Endodermal cell (in vitro differentiated cells): ENCODE data around the gene LRFN2. TPM values are rescaled to one million over a fixed set of nuclear protein-coding genes. Genes with fewer than 3 reads are reported as not detected.

ENCODE experiments used
- DNase-seq: peaks from one replicate; pipeline ENCODE4 v3.0.0-alpha.2; 2017
- H3K27ac ChIP-seq: 2 replicates; pipeline ENCODE4 v1.5.1; 2013; ENCODE audit warnings: mild to moderate bottlenecking, low read depth, low read length, moderate library complexity
- H3K27me3 ChIP-seq: 2 replicates; pipeline ENCODE4 v1.6.1; 2013; ENCODE audit warnings: mild to moderate bottlenecking, low read length, moderate library complexity; ENCODE audit not compliant: insufficient read depth, control insufficient read depth, poor library complexity, severe bottlenecking
- H3K36me3 ChIP-seq: 2 replicates; pipeline ENCODE4 v1.7.0; 2013; ENCODE audit warnings: mild to moderate bottlenecking, low read length, moderate library complexity; ENCODE audit not compliant: control insufficient read depth, insufficient read depth
- H3K4me1 ChIP-seq: one replicate; pipeline ENCODE4 v1.7.0; 2013; ENCODE audit warnings: low read length; ENCODE audit not compliant: control insufficient read depth, insufficient read depth
- H3K4me3 ChIP-seq: 2 replicates; pipeline ENCODE4 v1.5.1; 2013; ENCODE audit warnings: mild to moderate bottlenecking, low read length, moderate library complexity
- H3K9ac ChIP-seq: 2 replicates; pipeline ENCODE4 v1.6.1; 2013; ENCODE audit warnings: mild to moderate bottlenecking, low read length, moderate library complexity; ENCODE audit not compliant: poor library complexity, severe bottlenecking; ENCODE audit errors: extremely low read depth
- H3K9me3 ChIP-seq: 2 replicates; pipeline ENCODE4 v1.6.1; 2013; ENCODE audit warnings: mild to moderate bottlenecking, low read length, moderate library complexity; ENCODE audit not compliant: control insufficient read depth
- H3K27ac Mint-ChIP-seq: 2 replicates; pipeline ENCODE4 v1.8.0; 2020; ENCODE audit warnings: mixed read lengths
- H3K27me3 Mint-ChIP-seq: 2 replicates; pipeline ENCODE4 v1.8.0; 2021; ENCODE audit warnings: mild to moderate bottlenecking, mixed read lengths; ENCODE audit not compliant: insufficient read depth
- H3K36me3 Mint-ChIP-seq: 2 replicates; pipeline ENCODE4 v1.8.0; 2020; ENCODE audit warnings: low read depth, mixed read lengths
- H3K4me1 Mint-ChIP-seq: 2 replicates; pipeline ENCODE4 v1.8.0; 2020; ENCODE audit warnings: mixed read lengths
- H3K4me3 Mint-ChIP-seq: 2 replicates; pipeline ENCODE4 v1.8.0; 2020; ENCODE audit warnings: mild to moderate bottlenecking, moderate library complexity, mixed read lengths
- H3K9me3 Mint-ChIP-seq: 2 replicates; pipeline ENCODE4 v1.8.0; 2020; ENCODE audit warnings: mild to moderate bottlenecking, mixed read lengths
- CTCF ChIP-seq: fragments of 200-600 bp; sonication (generic); conservative IDR thresholded peaks from 2 replicates; pipeline ENCODE4 v1.5.0; 2021; ENCODE audit warnings: antibody characterized with exemption, mild to moderate bottlenecking
- WGBS, 2 experiments: methylation state at CpG; one replicate each; pipeline versions ENCODE4 v1.1.5 to v1.1.7; 2013; ENCODE audit warnings: missing lambda C conversion rate in 2 of 2, mixed read lengths in 1 of 2; ENCODE audit not compliant: insufficient coverage in 1 of 2, insufficient read length in 1 of 2; 5-methylcytosine and 5-hydroxymethylcytosine counted together
- total RNA-seq, 2 donors: library from RNA; stranded (reverse); fragmentation: NEBNext Ultra II Directional in 1 of 2; extraction: Animal tissue kit (Norgen Biotek cat#: 25700) in 1 of 2; gene quantifications; 2 replicates in 1 of 2; 3 replicates in 1 of 2; pipeline ENCODE4 v1.2.1, GENCODE V29; 2021

Gene LRFN2
- total RNA-seq, 2 donors from 2014 or later, result 0.15 TPM; not detected in 1

GRCh38 chr6:40408786-40409542 lies 178.2 kb downstream of the LRFN2 start:
- DNase-seq, result no peak
- no peaks in the 10 kb centered on the region for H3K27me3 ChIP-seq
- H3K9me3 ChIP-seq, result no peaks in the 10 kb centered on the region
- H3K36me3 ChIP-seq, result no peaks in the 10 kb centered on the region
- H3K27ac Mint-ChIP-seq, result no peak overlapping the region
- 90 to 92% methylated on average over 2 to 4 of the region's 4 CpGs for WGBS, 2 experiments
- no peak for TF ChIP-seq CTCF
- no peak overlapping the region for H3K4me3 Mint-ChIP-seq
- no peaks in the 10 kb centered on the region for H3K9me3 Mint-ChIP-seq
- H3K27me3 Mint-ChIP-seq, result no peaks in the 10 kb centered on the region
- no peak overlapping the region for H3K9ac ChIP-seq
- no peaks in the 10 kb centered on the region for H3K4me1 ChIP-seq
- no peak overlapping the region for H3K27ac ChIP-seq
- H3K36me3 Mint-ChIP-seq, result no peaks in the 10 kb centered on the region
- no peak overlapping the region for H3K4me3 ChIP-seq
- peaks cover 4% of the 10 kb centered on the region for H3K4me1 Mint-ChIP-seq

GRCh38 chr6:40407239-40407638 lies 179.9 kb downstream of the LRFN2 start:
- Histone ChIP-seq H3K27me3 (no peaks in the 10 kb centered on the region), H3K4me3 (no peak overlapping the region)
- WGBS, 2 experiments, result 42 to 69% methylated on average over 2 of the region's 2 CpGs

GRCh38 chr6:40406175-40406574 lies 181.0 kb downstream of the LRFN2 start:
- Mint-ChIP-seq H3K27me3 (no peaks in the 10 kb centered on the region), H3K4me3 (no peak overlapping the region), H3K9me3 (no peaks in the 10 kb centered on the region), H3K27ac (peak overlapping the region; percentile 1), H3K4me1 (peaks cover 4% of the 10 kb centered on the region), H3K36me3 (no peaks in the 10 kb centered on the region)
- H3K4me3 ChIP-seq, result no peak overlapping the region
- H3K4me1 ChIP-seq, result no peaks in the 10 kb centered on the region
- no peak for TF ChIP-seq CTCF
- no peak for DNase-seq
- H3K9ac ChIP-seq, result no peak overlapping the region
- WGBS, 2 experiments, result 93% methylated on average over 3 to 7 of the region's 7 CpGs
- no peak overlapping the region for H3K27ac ChIP-seq
- no peaks in the 10 kb centered on the region for H3K9me3 ChIP-seq
- H3K36me3 ChIP-seq, result no peaks in the 10 kb centered on the region
- H3K27me3 ChIP-seq, result no peaks in the 10 kb centered on the region

More at GRCh38 chr6:40407239-40407638, 179.9 kb downstream of the LRFN2 start:
- Histone ChIP-seq H3K9ac (no peak overlapping the region), H3K27ac (no peak overlapping the region), H3K4me1 (no peaks in the 10 kb centered on the region), H3K36me3 (no peaks in the 10 kb centered on the region), H3K9me3 (no peaks in the 10 kb centered on the region)
- peaks cover 4% of the 10 kb centered on the region for H3K4me1 Mint-ChIP-seq
- TF ChIP-seq CTCF, result no peak
- no peak overlapping the region for H3K4me3 Mint-ChIP-seq
- no peak for DNase-seq
- H3K9me3 Mint-ChIP-seq, result no peaks in the 10 kb centered on the region
- no peaks in the 10 kb centered on the region for H3K27me3 Mint-ChIP-seq
- no peaks in the 10 kb centered on the region for H3K36me3 Mint-ChIP-seq
- H3K27ac Mint-ChIP-seq, result no peak overlapping the region
